Rectal smooth muscle tissue (tissue), 1 donor: ENCODE results near the gene C22orf23.

Experiments
- H3K27ac ChIP-seq: one replicate; pipeline ENCODE4 v1.7.0; 2013; ENCODE audit warnings: low read depth, low read length, inconsistent platforms
- H3K27me3 ChIP-seq: one replicate; pipeline ENCODE4 v1.7.0; 2013; ENCODE audit warnings: low read length; ENCODE audit not compliant: control insufficient read depth, insufficient read depth
- H3K36me3 ChIP-seq: one replicate; pipeline ENCODE4 v1.7.0; 2013; ENCODE audit warnings: low read length; ENCODE audit not compliant: control insufficient read depth, insufficient read depth
- H3K4me1 ChIP-seq: one replicate; pipeline ENCODE4 v1.7.0; 2013; ENCODE audit warnings: low read length; ENCODE audit not compliant: control insufficient read depth, insufficient read depth
- H3K4me3 ChIP-seq: one replicate; pipeline ENCODE4 v1.7.0; 2013; ENCODE audit warnings: low read length
- H3K9ac ChIP-seq: one replicate; pipeline ENCODE4 v1.7.0; 2013; ENCODE audit warnings: low read length

The C22orf23 gene

DNA sequence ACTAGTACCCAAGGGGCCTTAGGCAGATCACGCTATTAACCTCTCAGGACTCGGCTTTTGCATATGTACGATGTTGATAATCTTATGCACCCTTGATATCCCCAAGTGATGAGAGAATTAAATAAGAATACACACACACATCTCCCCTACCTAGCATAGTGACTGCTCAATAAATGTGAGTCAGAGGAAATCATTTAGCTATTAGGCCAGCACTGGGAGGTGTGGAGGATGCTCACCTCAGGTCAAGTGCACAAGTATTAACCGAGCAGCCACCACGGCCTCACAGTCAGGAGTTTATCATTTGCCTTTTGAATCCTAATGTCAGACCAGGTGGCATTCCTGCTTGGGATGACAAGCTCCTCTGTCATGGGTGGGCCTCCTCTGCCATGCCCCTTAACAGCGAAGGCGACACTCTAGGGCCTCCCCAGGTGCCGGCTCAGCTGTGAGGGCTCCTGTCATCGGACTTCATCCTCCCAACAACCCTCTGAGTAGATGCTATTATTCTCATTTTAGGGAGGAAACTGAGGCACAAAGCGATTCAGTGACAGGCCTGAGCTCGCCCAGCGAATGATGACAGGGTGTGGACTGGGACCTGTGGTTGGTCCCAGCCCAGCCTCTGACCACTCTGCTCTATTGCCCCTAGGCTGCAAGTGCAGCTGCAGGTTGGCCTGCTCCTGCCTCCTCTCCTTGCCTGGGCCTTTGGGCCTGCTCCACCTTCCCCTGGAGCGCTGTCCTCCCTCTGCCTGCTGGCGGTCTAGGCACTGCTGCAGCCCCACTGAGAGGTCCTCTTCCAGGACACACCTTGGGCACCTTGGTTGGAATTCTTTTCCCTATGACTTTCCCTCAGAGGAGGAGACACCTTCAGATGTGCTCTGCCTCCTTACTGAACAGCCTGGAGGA lies 36.0 kb upstream of the C22orf23 start:
- Histone ChIP-seq H3K36me3 (peaks cover 3% of the 10 kb centered on the region), H3K27ac (no peak overlapping the region), H3K27me3 (no peaks in the 10 kb centered on the region), H3K9ac (no peak overlapping the region), H3K4me1 (no peaks in the 10 kb centered on the region), H3K4me3 (no peak overlapping the region)

DNA sequence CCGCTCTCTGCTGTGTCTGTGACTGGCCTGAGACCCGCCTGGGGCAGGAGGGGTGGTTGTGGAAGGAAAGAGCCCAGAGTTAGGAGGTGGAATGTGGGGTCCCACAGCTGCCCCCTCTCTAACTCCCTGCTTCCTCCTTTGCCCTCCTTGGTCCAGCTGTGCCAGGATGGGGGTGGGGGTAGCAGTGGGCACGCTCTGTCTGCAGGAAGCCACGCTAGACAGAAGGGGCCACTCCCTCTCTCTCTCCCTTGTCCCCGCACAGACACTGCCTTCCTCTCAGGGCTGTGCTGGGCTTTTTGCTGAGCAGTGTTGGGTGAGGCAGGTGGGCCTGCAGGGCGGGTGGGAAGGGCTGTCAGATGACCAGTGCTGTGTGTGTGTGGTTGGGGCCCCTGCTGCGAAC lies 33.0 kb upstream of the C22orf23 start:
- H3K9ac ChIP-seq = no peak overlapping the region
- H3K27me3 ChIP-seq = no peaks in the 10 kb centered on the region
- H3K27ac ChIP-seq = no peak overlapping the region
- H3K36me3 ChIP-seq = peaks cover 6% of the 10 kb centered on the region
- no peak overlapping the region for H3K4me3 ChIP-seq
- H3K4me1 ChIP-seq = no peaks in the 10 kb centered on the region

DNA sequence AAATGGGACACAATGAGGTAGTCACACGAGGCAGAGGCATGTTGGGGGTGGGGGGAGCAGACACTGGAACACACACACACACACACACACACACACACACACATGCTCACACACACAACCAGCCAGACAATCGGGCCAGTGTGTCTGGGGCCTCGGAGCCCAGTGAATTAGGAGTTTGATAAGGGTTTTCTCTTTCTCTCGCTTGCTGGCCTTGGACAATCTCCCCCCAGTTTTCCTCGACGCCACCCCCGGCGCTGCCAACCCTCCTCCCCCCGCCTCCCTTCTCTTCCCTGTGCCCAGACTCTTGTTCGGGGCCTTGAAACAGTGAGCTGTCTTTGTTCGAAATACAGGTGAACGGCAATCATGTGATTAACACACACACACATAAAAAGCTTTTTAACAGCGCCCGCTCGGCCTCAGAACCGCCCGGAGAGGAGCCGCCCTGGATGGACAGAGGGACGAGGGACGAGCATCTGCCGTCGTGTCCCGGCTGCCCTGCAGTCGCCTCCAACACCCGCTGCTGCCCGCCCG lies 32.4 kb upstream of the C22orf23 start:
- Histone ChIP-seq H3K9ac (no peak overlapping the region), H3K27ac (no peak overlapping the region), H3K27me3 (no peaks in the 10 kb centered on the region), H3K4me1 (no peaks in the 10 kb centered on the region), H3K4me3 (no peak overlapping the region), H3K36me3 (peaks cover 6% of the 10 kb centered on the region)

DNA sequence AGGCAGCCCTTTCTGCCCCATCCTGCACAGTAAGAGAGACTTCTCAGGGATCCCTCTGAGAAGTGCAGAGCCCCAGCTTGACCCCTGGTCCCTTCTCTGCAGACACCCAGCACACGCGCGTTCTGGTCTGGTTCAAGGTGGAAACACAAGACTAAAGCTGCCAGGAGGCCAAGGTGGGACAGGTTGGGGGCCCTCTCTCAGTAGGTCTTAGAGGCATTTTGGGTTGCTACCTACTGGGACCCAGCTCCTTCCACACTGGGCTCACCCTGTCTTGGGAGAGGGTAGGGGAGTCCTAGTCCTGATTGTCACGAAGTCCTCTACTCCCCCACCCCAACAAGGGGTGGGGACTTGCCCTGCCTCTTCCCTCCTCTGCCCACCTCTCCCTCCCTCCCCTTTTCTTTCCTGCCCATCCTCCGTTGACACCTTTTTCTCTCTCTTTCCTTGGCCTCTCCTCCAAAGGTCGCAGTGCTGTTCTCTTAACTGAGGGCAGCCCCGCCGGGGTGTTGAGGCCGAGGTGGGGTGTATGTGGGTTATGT lies 31.7 kb upstream of the C22orf23 start:
- H3K4me1 ChIP-seq = no peaks in the 10 kb centered on the region
- H3K4me3 ChIP-seq = no peak overlapping the region
- H3K9ac ChIP-seq = no peak overlapping the region
- H3K27me3 ChIP-seq = no peaks in the 10 kb centered on the region
- H3K27ac ChIP-seq = peak overlapping the region; percentile 10
- H3K36me3 ChIP-seq = peaks cover 6% of the 10 kb centered on the region

DNA sequence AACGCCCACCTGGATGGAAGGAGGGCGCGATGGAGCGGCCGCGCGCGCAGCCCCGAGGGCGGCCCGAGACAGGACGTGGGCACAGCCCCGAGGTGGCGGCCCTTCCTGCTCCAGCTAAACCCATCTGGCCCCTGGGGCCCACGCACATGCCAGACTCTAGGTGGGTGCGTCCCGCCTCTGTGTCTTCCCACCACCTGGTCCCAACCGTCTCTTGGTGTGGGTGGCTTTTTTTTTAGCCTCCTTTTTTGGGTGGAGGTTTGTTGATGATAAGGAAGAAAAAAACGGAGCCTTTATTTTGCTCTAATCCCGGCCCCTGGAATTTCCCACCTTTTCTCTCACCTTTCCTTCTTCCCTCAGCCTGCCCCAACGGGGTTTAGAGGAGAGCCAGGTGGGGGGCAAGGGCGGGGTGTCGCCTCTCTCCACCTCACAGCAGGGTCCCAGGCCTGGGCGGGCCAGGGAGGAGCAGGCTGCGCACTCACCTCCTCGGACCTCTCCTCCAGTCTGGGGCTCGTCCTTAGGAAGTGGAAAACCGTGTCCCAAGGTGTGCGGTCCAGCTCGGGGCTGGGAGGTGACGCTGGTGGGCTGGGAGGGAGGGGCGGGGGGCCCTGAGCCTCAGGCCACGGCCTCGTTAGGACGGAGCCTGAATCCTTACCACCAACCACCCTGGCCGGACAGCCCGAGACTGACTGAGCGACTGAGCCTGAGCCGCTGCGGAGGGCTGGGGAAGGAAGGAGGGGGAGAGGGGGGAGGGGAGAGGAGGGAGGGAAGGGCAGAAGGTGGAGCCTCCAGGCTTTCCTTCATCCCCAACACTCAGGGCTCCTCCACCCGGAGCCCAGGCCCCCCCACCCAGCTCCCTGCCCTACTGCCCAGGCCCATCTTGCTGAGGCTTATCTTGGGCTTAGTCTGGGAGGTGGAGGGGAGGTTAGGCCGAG lies 30.7 kb upstream of the C22orf23 start, which contains the start of gene SOX10:
TSS of gene SOX10 (minus strand) at position 696 of the 932 bp plus-strand sequence. CDS start 771 bp downstream, outside the sequence.
- H3K9ac ChIP-seq = no peak within 1 kb of the TSS
- H3K4me3 ChIP-seq = peak within 1 kb of the TSS; percentile 41
- H3K4me1 ChIP-seq = no peaks in the 10 kb centered on the region
- peaks cover 6% of the 10 kb centered on the region for H3K36me3 ChIP-seq
- peak within 1 kb of the TSS; percentile 10 for H3K27ac ChIP-seq
- H3K27me3 ChIP-seq = no peaks in the 10 kb centered on the region

DNA sequence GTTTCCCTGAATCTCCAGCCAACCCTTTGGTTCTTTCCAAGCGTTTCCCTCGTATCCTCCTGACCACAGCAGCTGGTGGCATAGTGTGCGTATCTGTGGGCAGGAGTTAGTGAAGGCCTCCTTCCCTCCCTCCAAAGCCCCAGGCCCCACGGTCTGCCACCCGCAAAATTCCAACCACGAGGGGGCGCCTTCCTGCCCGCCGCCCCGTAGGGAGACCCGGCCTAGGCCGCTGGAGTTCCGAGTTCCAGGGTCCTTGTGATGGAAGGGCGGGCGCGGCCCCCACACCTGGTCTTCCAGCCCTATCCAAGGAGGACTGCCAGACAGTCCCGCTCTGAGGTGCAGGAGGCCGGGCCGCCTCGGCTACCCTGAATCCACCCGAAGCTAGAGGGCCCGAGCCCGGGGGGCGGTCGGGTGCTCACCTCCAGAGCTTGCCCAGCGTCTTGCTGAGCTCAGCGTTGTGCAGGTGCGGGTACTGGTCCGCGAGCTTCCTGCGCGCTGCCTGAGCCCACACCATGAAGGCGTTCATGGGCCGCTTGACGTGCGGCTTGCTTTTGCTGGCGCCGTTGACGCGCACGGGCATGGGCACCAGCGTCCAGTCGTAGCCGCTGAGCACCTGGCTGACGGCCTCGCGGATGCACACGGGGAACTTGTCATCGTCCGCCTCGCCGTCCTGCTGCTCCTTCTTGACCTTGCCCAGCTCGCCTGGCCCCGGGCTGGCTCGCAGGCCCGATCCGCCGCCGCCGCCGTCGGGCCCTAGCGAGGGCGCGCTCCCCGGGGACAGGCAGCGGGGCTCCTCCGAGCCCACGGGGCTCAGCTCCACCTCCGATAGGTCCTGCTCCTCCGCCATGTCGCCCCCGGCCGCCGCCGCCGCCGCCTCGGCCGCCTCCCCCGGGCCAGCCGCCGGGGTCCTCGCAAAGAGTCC lies 29.8 kb upstream of the C22orf23 start:
- Histone ChIP-seq H3K4me3 (peak overlapping the region; percentile 41), H3K27me3 (no peaks in the 10 kb centered on the region), H3K27ac (peak overlapping the region; percentile 7), H3K9ac (no peak overlapping the region), H3K4me1 (no peaks in the 10 kb centered on the region), H3K36me3 (peaks cover 6% of the 10 kb centered on the region)

DNA sequence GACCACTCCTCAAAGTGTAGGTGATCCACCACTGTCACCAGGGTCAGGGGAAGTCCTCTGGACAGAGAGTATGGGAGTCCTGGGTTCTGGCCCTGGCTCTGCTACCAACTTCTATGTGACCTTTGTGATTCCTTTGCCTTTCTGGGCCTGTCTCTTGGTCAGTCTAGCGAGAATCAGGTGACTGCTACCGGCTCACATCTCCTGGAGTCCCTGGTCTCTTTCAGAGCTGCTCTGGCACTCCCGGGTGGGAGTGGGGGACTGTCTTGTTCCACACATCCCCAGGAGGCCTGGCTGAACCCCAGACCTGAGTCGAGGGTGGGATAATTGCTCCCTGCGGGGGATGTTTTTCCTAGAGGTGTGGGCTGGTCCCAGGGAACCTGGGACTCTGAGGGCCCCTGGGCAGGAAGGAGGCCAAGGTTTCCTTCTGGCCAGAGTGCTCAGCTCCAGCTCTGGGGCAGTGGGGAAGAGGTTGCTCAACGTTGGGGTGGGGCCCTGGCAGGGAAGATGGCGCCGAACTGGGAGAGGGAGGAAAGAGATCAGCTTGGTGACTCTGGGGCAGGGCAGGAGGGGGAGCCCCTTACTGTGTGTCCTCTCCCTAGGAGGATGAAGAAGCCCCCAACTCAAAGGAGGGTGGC lies 28.9 kb upstream of the C22orf23 start:
- Histone ChIP-seq H3K27ac (no peak overlapping the region), H3K36me3 (peaks cover 3% of the 10 kb centered on the region), H3K27me3 (no peaks in the 10 kb centered on the region), H3K4me1 (no peaks in the 10 kb centered on the region), H3K4me3 (peak overlapping the region; percentile 36), H3K9ac (no peak overlapping the region)

DNA sequence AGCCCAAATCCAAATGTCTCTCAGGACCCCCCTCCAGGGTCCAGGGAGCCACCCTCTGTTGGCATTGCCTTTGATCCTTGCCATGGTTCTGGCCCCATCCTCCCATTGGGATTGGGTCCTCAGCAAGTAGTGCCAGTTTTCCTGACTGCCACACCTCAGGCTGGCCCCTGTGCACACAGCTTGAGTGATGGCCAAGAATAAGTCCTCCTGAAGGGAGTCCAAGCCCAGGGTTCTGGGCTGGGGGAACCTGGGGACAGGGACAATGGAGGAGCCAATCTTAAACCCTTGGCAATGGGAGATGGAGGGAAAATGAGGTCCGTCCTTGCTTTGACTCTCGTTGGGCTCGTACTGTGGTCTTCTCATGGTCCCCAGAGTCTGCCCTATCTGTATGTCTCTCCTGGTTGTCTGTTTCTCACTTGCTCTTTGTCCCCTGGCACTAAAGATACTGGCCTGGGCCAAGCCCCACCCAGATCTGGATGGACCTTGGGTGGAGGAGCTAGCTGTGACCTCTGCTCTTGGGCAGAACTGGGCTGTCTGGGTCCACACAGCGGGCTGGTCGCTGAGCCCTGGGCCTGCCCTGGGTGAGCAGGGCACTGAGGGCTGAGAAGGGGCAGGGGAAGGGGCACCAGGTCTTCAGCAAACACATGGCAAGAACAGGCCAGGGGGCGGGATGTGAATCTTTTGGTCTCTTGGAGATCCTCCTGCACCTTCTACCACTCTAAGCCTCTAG lies 28.0 kb upstream of the C22orf23 start:
- H3K4me1 ChIP-seq = no peaks in the 10 kb centered on the region
- no peaks in the 10 kb centered on the region for H3K27me3 ChIP-seq
- peak overlapping the region; percentile 36 for H3K4me3 ChIP-seq
- H3K9ac ChIP-seq = no peak overlapping the region
- peaks cover 3% of the 10 kb centered on the region for H3K36me3 ChIP-seq
- H3K27ac ChIP-seq = peak overlapping the region; percentile 14

DNA sequence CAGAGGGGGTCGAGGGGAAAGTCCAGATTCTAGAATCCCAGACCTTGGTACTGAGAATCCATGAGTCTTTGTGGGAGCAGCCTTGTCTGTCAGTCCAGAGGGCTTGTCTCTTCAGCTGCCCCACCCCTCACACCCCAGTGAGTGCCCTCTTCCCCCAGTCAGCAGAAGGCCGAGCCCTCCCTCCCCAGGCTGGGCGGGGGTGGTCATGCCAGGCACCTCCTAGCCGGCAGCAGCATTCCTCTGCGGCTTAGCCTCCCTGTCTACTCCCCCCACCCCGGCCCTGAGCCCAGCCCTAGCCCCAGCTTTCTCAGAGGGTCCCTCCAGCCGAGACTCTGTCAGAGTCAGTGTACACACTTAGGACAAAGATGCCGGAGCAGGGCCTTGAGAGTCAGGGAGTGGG lies 26.4 kb upstream of the C22orf23 start:
- Histone ChIP-seq H3K27me3 (no peaks in the 10 kb centered on the region), H3K4me1 (no peaks in the 10 kb centered on the region), H3K27ac (no peak overlapping the region), H3K4me3 (no peak overlapping the region), H3K36me3 (peaks cover 3% of the 10 kb centered on the region), H3K9ac (no peak overlapping the region)

DNA sequence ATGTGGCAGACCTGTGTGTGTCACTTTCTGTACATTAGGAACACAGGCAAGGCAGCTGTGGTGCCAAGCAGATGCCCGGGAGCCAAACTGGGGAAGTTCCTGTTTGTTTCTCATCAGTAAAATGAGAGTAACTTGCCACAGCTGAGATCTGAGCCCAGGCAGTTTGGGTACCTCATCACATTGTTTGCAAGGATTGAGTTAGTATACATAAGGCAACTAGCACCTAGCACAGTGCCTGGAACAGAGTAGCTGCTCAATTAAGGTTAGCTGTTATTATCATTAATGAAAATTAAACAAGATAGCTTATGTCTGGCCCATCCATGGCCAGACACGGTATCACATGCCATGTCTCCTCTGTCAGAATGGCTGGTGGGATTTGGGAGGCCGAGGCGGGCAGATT lies 23.1 kb upstream of the C22orf23 start:
- H3K36me3 ChIP-seq = no peaks in the 10 kb centered on the region
- H3K27ac ChIP-seq = no peak overlapping the region
- H3K4me3 ChIP-seq = no peak overlapping the region

More for the DNA sequence above, 23.1 kb upstream of the C22orf23 start:
- H3K9ac ChIP-seq = no peak overlapping the region
- H3K4me1 ChIP-seq = no peaks in the 10 kb centered on the region
- H3K27me3 ChIP-seq = no peaks in the 10 kb centered on the region
